Measurements from ENCODE around the gene LRRN2.

- TF ChIP-seq CTCF (IDR thresholded peaks at IDR 0.05) (no peak), POLR2AphosphoS5 (IDR thresholded peaks at IDR 0.05) (no peak), POLR2A (IDR thresholded peaks at IDR 0.05) (no peak), EP300 (IDR thresholded peaks at IDR 0.05) (no peak)
Measured at GRCh38 chr1:204571128-204571527, 114.4 kb downstream of the LRRN2 start.

All from sigmoid colon (tissue), 4 donors.